Measurements from ENCODE around the gene ELL.
"Not testable (repeated sequence)": the region's sequence is repeated elsewhere in the genome, so short reads cannot be mapped to it uniquely, and the experiment has no call there.

The ELL gene

DNA sequence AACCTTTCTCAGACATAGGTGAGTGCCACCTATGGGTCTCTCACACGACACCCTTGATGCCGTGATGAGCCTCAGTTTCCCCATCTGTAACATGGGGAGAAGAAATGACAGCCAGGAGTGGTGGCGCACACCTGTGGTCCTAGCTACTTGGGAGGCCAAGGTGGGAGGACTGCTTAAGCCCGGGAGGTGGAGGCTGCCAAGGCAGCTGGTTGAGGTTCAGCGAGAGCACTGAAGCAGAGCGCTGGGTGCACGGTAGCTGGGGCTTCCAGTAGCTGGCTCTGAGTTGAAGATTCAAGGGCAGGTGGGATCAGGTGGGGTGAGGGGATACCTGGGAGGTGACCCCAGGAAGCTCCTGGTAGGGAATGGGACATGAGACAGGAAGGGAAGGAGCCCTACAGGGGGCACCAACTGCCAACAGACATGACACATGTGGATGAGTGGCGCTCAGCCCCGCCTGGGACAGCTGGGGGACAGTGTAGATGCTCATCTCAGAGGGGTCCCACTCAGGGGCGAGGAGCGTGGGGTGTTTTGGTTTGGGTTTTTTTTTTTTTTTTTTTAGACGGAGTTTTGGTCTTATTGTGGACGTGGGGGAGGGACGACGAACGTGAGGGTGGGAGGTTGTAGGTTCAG is 109.1 kb downstream of the ELL start:
- DNase-seq, result no peak
- H3K27ac Mint-ChIP-seq, result no peak overlapping the region
- peaks cover 29% of the 10 kb centered on the region for H3K27me3 Mint-ChIP-seq (ENCODE audit: low read depth, poor library complexity)
- TF ChIP-seq CTCF (IDR thresholded peaks at IDR 0.05), result no peak
- H3K4me3 Mint-ChIP-seq, result no peak overlapping the region
- H3K4me1 Mint-ChIP-seq, result peaks cover 41% of the 10 kb centered on the region
- H3K36me3 Mint-ChIP-seq (ENCODE audit: low read depth), result no peaks in the 10 kb centered on the region
- no peaks in the 10 kb centered on the region for H3K9me3 Mint-ChIP-seq

GRCh38 chr19:18408053-18408476 is 113.8 kb downstream of the ELL start:
- DNase-seq, result peak; percentile 39
- Mint-ChIP-seq H3K9me3 (no peaks in the 10 kb centered on the region), H3K4me3 (no peak overlapping the region), H3K27me3 (ENCODE audit: low read depth, poor library complexity) (peaks cover 25% of the 10 kb centered on the region), H3K27ac (no peak overlapping the region), H3K4me1 (peaks cover 9% of the 10 kb centered on the region), H3K36me3 (ENCODE audit: low read depth) (no peaks in the 10 kb centered on the region)
- peak; percentile 39 for TF ChIP-seq CTCF (IDR thresholded peaks at IDR 0.05)

GRCh38 chr19:18406749-18407148 is 115.1 kb downstream of the ELL start:
- peaks cover 23% of the 10 kb centered on the region for H3K4me1 Mint-ChIP-seq
- no peak overlapping the region for H3K27ac Mint-ChIP-seq
- peaks cover 16% of the 10 kb centered on the region for H3K27me3 Mint-ChIP-seq (ENCODE audit: low read depth, poor library complexity)
- H3K9me3 Mint-ChIP-seq, result no peaks in the 10 kb centered on the region
- no peak for DNase-seq
- no peak overlapping the region for H3K4me3 Mint-ChIP-seq
- no peak for TF ChIP-seq CTCF (IDR thresholded peaks at IDR 0.05)
- no peaks in the 10 kb centered on the region for H3K36me3 Mint-ChIP-seq (ENCODE audit: low read depth)

DNA sequence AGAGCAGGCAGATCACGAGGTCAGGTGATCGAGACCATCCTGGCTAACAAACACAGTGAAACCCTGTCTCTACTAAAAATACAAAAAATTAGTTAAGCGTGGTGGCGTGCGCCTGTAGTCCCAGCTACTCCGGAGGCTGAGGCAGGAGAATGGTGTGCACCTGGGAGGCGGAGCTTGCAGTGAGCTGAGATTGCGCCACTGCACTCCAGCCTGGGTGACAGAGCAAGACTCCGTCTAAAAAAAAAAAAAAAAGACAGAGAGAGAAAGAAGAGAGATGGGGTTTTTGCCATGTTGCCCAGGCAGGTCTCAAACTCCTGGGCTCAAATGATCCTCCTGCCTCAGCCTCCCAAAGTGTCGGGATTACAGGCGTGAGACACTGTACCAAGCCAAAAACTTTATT is 116.1 kb downstream of the ELL start:
- Mint-ChIP-seq H3K27me3 (ENCODE audit: low read depth, poor library complexity) (peaks cover 11% of the 10 kb centered on the region), H3K4me1 (peaks cover 26% of the 10 kb centered on the region)
- not testable (repeated sequence) for H3K4me3 Mint-ChIP-seq; DNase-seq; H3K36me3 Mint-ChIP-seq (ENCODE audit: low read depth); H3K9me3 Mint-ChIP-seq; H3K27ac Mint-ChIP-seq

GRCh38 chr19:18402455-18403248 is 119.2 kb downstream of the ELL start:
- Mint-ChIP-seq H3K4me1 (peaks cover 22% of the 10 kb centered on the region), H3K27me3 (ENCODE audit: low read depth, poor library complexity) (peaks cover 13% of the 10 kb centered on the region)
- H3K36me3 Mint-ChIP-seq (ENCODE audit: low read depth); DNase-seq; H3K27ac Mint-ChIP-seq; H3K4me3 Mint-ChIP-seq; H3K9me3 Mint-ChIP-seq: not testable (repeated sequence)

- H3K36me3 Mint-ChIP-seq (ENCODE audit: low read depth), result no peaks in the 10 kb centered on the region
- TF ChIP-seq CTCF (IDR thresholded peaks at IDR 0.05), result peak; percentile 8
- no peak for DNase-seq
- no peaks in the 10 kb centered on the region for H3K9me3 Mint-ChIP-seq
- H3K4me1 Mint-ChIP-seq, result peaks cover 28% of the 10 kb centered on the region
- H3K4me3 Mint-ChIP-seq, result no peak overlapping the region
- peaks cover 12% of the 10 kb centered on the region for H3K27me3 Mint-ChIP-seq (ENCODE audit: low read depth, poor library complexity)
- H3K27ac Mint-ChIP-seq, result no peak overlapping the region
Measured at GRCh38 chr19:18401580-18402112, 120.2 kb downstream of the ELL start.
